Right lobe of liver (tissue), 4 donors: ENCODE data around the gene NLRP6.

Source experiments
- CTCF ChIP-seq, 4 donors: fragments of 200-600 bp in 3 of 4; fragments of 450-650 bp in 1 of 4; IDR thresholded peaks; one replicate each; pipeline versions ENCODE4 v1.5.1 to v1.8.0; 2016 to 2022; ENCODE audit warnings: antibody characterized with exemption in 4 of 4, mild to moderate bottlenecking in 2 of 4
- POLR2A ChIP-seq: fragments of 450-650 bp; IDR thresholded peaks from one replicate; pipeline ENCODE4 v1.6.1; 2017; ENCODE audit warnings: antibody characterized with exemption, mild to moderate bottlenecking
- donor health status: DM: no; HTN: no; CAD: no.
- donor health status: DM: no; HTN: no; CAD: no.
- donor health status: DM: no; HTN: yes; CAD: no.

GRCh38 chr11:294780-295179, 16.6 kb downstream of the NLRP6 start:
- no peak for TF ChIP-seq CTCF (IDR thresholded peaks at IDR 0.05)
- no peak for TF ChIP-seq POLR2A
